ENCODE measurements around the gene SLC38A10.

SLC38A10 gene

GRCh38 chr17:81222906-81223761 lies 72.0 kb downstream of the SLC38A10 start, which contains the start of gene CEP131:
CEP131 (minus strand) TSS chr17:81222965; CDS start chr17:81220056, 2,909 bp downstream.
- peaks cover 3% of the 10 kb centered on the region for H3K9me3 ChIP-seq (ENCODE audit: control insufficient read depth, low read length)
- H3K36me3 ChIP-seq (ENCODE audit: control insufficient read depth, insufficient read depth, low read length, severe bottlenecking): no peaks in the 10 kb centered on the region
- peak within 1 kb of the TSS; percentile 79 for H3K9ac ChIP-seq (ENCODE audit: low read length)
- DNase-seq (ENCODE audit: low read depth): peak; percentile 100
- H3K4me1 ChIP-seq (ENCODE audit: control insufficient read depth, insufficient read depth, low read length): peaks cover 13% of the 10 kb centered on the region
- H3K4me3 ChIP-seq (ENCODE audit: low read length): peak within 1 kb of the TSS; percentile 82
- H3K27me3 ChIP-seq (replicated peaks; ENCODE audit: control insufficient read depth, insufficient read depth, low read length): no peaks in the 10 kb centered on the region

DNA sequence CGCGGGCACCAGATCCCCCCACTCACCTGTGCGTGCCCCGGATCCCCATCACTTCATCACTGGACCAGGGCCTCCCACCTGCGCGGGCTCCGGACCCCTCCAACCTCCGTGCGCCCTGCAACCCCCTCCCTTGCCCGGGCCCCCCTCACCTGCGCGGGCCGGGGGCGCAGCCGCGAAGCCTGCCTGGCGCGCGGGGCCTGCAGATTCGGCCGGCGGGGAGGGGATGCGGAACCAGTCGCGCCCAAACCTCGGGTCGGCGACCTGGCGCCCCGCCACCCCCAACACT lies 72.5 kb downstream of the SLC38A10 start:
- peaks cover 3% of the 10 kb centered on the region for H3K9me3 ChIP-seq (ENCODE audit: control insufficient read depth, low read length)
- no peaks in the 10 kb centered on the region for H3K36me3 ChIP-seq (ENCODE audit: control insufficient read depth, insufficient read depth, low read length, severe bottlenecking)
- H3K4me1 ChIP-seq (ENCODE audit: control insufficient read depth, insufficient read depth, low read length): peaks cover 13% of the 10 kb centered on the region
- DNase-seq (ENCODE audit: low read depth): no peak
- peak overlapping the region; percentile 82 for H3K4me3 ChIP-seq (ENCODE audit: low read length)
- H3K9ac ChIP-seq (ENCODE audit: low read length): peak overlapping the region; percentile 79
- no peaks in the 10 kb centered on the region for H3K27me3 ChIP-seq (replicated peaks; ENCODE audit: control insufficient read depth, insufficient read depth, low read length)

DNA sequence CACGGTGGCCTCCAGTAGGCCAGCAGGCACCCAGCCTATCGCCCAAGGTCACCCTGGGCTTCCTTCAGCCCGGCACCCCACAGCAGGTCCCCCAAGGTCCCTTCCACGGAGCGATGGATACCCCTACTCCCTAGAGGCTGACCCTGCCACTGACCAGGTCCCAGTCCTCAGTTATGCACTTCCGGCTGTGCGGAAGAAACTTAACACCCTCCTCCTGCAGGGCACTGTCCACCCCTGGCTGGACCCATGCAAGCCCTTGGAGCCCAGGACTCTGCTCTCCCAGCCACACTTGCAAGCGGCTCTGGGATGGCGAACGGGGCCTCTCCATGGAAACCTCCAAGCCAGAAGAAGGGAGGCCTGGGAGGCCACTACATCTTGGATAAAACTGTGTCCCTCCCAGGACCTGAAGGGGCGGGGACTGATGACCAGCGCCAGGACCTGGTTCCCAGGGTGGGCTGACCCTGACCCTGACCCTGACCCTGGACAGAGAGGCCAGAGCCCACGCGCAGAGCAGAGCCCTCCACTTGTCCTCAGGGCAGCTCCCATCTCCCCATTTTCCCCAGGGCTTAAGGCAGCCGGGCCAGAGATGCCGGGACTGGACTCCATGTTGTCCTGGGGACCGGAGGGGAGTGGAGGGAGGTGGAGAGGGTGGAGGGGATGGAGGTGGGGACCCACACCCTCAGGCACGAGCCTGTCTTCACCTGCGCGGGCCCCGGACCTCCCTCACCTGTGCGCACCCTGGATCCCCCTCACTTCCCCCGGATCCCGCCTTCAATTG lies 73.1 kb downstream of the SLC38A10 start:
- peaks cover 1% of the 10 kb centered on the region for H3K9me3 ChIP-seq (ENCODE audit: control insufficient read depth, low read length)
- peaks cover 13% of the 10 kb centered on the region for H3K4me1 ChIP-seq (ENCODE audit: control insufficient read depth, insufficient read depth, low read length)
- H3K9ac ChIP-seq (ENCODE audit: low read length): peak overlapping the region; percentile 79
- no peaks in the 10 kb centered on the region for H3K36me3 ChIP-seq (ENCODE audit: control insufficient read depth, insufficient read depth, low read length, severe bottlenecking)
- peak; percentile 17 for DNase-seq (ENCODE audit: low read depth)
- H3K27me3 ChIP-seq (replicated peaks; ENCODE audit: control insufficient read depth, insufficient read depth, low read length): no peaks in the 10 kb centered on the region
- peak overlapping the region; percentile 82 for H3K4me3 ChIP-seq (ENCODE audit: low read length)

DNA sequence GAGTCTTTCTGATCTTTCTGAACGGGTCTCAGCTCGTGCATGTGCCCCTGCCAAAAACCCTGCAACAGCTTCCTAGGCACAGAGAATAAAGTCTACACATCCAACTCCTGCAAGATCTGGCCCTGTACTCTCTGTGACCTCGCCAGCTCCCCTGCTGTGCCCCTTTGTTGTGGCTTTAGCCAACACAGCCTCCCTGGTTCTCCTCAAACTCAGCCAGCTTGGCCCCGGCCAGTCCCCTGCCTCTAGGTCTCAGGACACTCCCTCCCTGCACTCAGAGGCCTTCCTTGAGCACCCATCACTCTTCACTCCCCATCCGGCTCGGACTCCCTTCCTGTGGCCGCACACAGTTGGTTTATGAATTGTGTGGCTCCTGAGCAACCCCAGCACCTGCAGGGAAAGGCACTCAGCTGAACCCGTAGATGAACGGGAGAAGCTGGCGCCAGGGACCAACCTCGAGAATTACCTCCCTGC lies 73.7 kb downstream of the SLC38A10 start:
- no peak for DNase-seq (ENCODE audit: low read depth)
- no peaks in the 10 kb centered on the region for H3K36me3 ChIP-seq (ENCODE audit: control insufficient read depth, insufficient read depth, low read length, severe bottlenecking)
- no peaks in the 10 kb centered on the region for H3K9me3 ChIP-seq (ENCODE audit: control insufficient read depth, low read length)
- no peaks in the 10 kb centered on the region for H3K27me3 ChIP-seq (replicated peaks; ENCODE audit: control insufficient read depth, insufficient read depth, low read length)
- H3K9ac ChIP-seq (ENCODE audit: low read length): no peak overlapping the region
- peaks cover 13% of the 10 kb centered on the region for H3K4me1 ChIP-seq (ENCODE audit: control insufficient read depth, insufficient read depth, low read length)
- H3K4me3 ChIP-seq (ENCODE audit: low read length): peak overlapping the region; percentile 82

DNA sequence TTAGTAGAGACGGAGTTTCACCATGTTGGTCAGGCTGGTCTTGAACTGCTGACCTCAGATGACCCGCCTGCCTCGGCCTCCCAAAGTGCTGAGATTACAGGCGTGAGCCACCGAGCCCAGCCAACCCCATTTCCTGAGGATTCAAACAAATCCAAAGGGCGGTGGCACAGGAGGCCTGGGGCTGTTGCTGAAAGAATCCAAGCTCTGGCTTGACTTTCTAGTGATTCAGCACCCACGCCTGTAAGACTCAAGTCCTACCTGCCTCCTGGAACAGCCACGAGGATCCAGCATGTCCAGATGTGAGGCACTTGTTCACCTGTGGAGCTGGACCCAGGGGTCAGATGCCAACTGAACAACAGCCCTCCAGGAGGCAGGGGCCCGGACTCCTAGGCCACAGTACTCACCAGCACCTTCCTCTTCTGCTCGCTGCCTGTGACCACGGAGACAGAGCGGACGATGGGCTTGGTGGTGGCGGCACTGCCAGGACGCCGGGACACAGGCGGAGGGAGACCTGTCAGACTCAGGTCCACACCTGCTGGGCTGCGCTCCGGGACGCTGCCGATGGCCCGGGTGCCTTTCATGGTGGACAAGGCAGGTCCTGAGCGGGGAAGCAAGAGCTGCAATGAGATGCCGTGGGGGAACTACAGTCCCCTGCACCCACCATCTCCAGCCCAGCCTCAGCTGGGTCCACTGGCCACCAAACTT lies 75.5 kb downstream of the SLC38A10 start:
- H3K4me3 ChIP-seq (ENCODE audit: low read length): no peak overlapping the region
- no peaks in the 10 kb centered on the region for H3K27me3 ChIP-seq (replicated peaks; ENCODE audit: control insufficient read depth, insufficient read depth, low read length)
- DNase-seq (ENCODE audit: low read depth): no peak
- no peaks in the 10 kb centered on the region for H3K9me3 ChIP-seq (ENCODE audit: control insufficient read depth, low read length)
- no peaks in the 10 kb centered on the region for H3K36me3 ChIP-seq (ENCODE audit: control insufficient read depth, insufficient read depth, low read length, severe bottlenecking)
- no peak overlapping the region for H3K9ac ChIP-seq (ENCODE audit: low read length)
- H3K4me1 ChIP-seq (ENCODE audit: control insufficient read depth, insufficient read depth, low read length): peaks cover 13% of the 10 kb centered on the region

DNA sequence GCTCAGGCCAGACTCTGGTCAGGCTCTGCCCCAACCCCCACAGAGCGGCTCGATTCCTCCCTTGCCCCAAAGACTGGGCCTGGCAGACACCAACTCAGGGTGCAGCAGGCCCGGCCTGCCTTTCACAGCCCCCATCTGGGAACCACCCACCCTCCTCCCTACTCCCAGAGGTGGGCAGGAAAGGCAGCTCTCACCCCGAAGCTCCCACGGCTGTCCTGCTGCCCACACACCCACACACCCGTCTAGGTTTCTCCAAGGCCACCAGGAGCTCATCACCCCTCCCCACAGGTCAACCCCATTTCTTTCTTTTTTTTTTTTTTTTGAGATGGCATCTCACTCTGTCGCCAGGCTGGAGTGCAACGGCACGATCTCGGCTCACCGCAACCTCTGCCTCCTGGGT lies 76.1 kb downstream of the SLC38A10 start:
- no peaks in the 10 kb centered on the region for H3K27me3 ChIP-seq (replicated peaks; ENCODE audit: control insufficient read depth, insufficient read depth, low read length)
- no peak for DNase-seq (ENCODE audit: low read depth)
- no peaks in the 10 kb centered on the region for H3K36me3 ChIP-seq (ENCODE audit: control insufficient read depth, insufficient read depth, low read length, severe bottlenecking)
- H3K9ac ChIP-seq (ENCODE audit: low read length): no peak overlapping the region
- H3K4me1 ChIP-seq (ENCODE audit: control insufficient read depth, insufficient read depth, low read length): peaks cover 13% of the 10 kb centered on the region
- no peaks in the 10 kb centered on the region for H3K9me3 ChIP-seq (ENCODE audit: control insufficient read depth, low read length)
- H3K4me3 ChIP-seq (ENCODE audit: low read length): no peak overlapping the region

- no peak for DNase-seq (ENCODE audit: low read depth)
- no peaks in the 10 kb centered on the region for H3K27me3 ChIP-seq (replicated peaks; ENCODE audit: control insufficient read depth, insufficient read depth, low read length)
- H3K4me1 ChIP-seq (ENCODE audit: control insufficient read depth, insufficient read depth, low read length): peaks cover 9% of the 10 kb centered on the region
- no peak overlapping the region for H3K9ac ChIP-seq (ENCODE audit: low read length)
- H3K9me3 ChIP-seq (ENCODE audit: control insufficient read depth, low read length): no peaks in the 10 kb centered on the region
- H3K36me3 ChIP-seq (ENCODE audit: control insufficient read depth, insufficient read depth, low read length, severe bottlenecking): no peaks in the 10 kb centered on the region
- H3K4me3 ChIP-seq (ENCODE audit: low read length): no peak overlapping the region
These were observed 76.6 kb downstream of the SLC38A10 start for GRCh38 chr17:81218459-81218858.

- no peak for DNase-seq (ENCODE audit: low read depth)
- Histone ChIP-seq H3K4me3 (ENCODE audit: low read length) (no peak overlapping the region), H3K27me3 (replicated peaks; ENCODE audit: control insufficient read depth, insufficient read depth, low read length) (no peaks in the 10 kb centered on the region), H3K9ac (ENCODE audit: low read length) (no peak overlapping the region), H3K9me3 (ENCODE audit: control insufficient read depth, low read length) (no peaks in the 10 kb centered on the region), H3K4me1 (ENCODE audit: control insufficient read depth, insufficient read depth, low read length) (peaks cover 6% of the 10 kb centered on the region), H3K36me3 (ENCODE audit: control insufficient read depth, insufficient read depth, low read length, severe bottlenecking) (no peaks in the 10 kb centered on the region)
These were observed 77.6 kb downstream of the SLC38A10 start for GRCh38 chr17:81217491-81217890.

DNA sequence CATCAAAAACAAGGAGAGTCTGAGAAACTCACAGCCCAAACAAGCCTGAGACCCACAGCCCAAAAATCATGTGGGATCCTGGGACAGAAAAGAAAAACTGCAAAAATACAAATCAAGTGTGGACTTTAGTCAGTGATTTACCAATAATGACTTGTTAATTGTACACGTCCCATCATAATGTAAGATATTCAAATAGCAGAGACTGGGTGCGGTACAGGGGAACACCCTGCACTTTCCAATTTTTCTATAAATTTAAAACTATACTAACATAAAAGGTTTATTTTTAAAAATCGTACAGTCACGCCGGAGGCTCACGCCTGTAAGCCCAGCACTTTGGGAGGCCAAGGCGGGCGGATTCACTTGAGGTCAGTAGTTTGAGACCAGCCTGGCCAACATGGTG lies 81.1 kb downstream of the SLC38A10 start:
- no peak overlapping the region for H3K4me3 ChIP-seq (ENCODE audit: low read length)
- H3K9me3 ChIP-seq (ENCODE audit: control insufficient read depth, low read length): no peaks in the 10 kb centered on the region
- H3K36me3 ChIP-seq (ENCODE audit: control insufficient read depth, insufficient read depth, low read length, severe bottlenecking): no peaks in the 10 kb centered on the region
- H3K27me3 ChIP-seq (replicated peaks; ENCODE audit: control insufficient read depth, insufficient read depth, low read length): no peaks in the 10 kb centered on the region
- H3K4me1 ChIP-seq (ENCODE audit: control insufficient read depth, insufficient read depth, low read length): peaks cover 2% of the 10 kb centered on the region
- no peak overlapping the region for H3K9ac ChIP-seq (ENCODE audit: low read length)
- no peak for DNase-seq (ENCODE audit: low read depth)

DNA sequence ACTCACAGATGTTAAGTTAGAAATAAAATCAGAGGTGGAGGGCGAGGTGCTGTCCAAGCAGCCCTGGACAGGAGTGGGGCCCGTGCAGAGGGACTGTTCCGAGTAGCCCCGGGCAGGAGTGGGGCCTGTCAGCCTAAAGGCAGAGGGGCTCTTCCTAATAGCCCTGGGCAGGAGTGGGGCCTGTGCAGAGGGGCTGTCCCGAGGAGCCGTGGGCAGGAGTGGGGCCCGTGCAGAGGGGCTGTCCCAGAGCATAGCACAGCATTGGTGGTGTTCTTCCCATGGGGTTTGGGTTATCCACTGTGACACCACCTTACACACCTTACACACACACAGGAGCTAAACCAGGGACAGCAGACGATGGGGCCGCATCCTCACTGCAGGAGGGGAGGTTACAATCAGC lies 82.7 kb downstream of the SLC38A10 start:
- Histone ChIP-seq H3K36me3 (ENCODE audit: control insufficient read depth, insufficient read depth, low read length, severe bottlenecking) (no peaks in the 10 kb centered on the region), H3K4me3 (ENCODE audit: low read length) (no peak overlapping the region), H3K27me3 (replicated peaks; ENCODE audit: control insufficient read depth, insufficient read depth, low read length) (no peaks in the 10 kb centered on the region), H3K4me1 (ENCODE audit: control insufficient read depth, insufficient read depth, low read length) (peaks cover 2% of the 10 kb centered on the region), H3K9me3 (ENCODE audit: control insufficient read depth, low read length) (no peaks in the 10 kb centered on the region), H3K9ac (ENCODE audit: low read length) (no peak overlapping the region)
- no peak for DNase-seq (ENCODE audit: low read depth)

DNA sequence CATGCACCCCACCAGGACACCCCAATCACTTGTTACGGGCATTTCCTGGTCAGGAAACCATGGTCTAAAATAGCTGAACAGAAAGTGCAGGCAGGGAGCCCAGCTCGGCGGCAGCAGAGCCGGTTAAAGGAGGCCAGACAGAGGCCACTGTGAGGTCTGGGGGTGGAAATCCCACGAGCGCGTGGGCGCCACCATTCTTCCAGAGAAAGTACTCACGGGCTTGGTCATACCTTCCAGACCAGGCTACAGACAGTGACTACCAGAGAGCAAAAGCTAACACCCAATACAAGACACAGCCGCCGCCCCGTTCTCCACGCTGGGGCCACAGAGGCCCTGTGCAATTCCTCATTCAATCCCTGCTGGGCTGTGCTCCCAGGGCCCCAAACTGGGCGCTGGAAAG lies 84.2 kb downstream of the SLC38A10 start:
- Histone ChIP-seq H3K4me1 (ENCODE audit: control insufficient read depth, insufficient read depth, low read length) (peaks cover 2% of the 10 kb centered on the region), H3K9ac (ENCODE audit: low read length) (no peak overlapping the region), H3K36me3 (ENCODE audit: control insufficient read depth, insufficient read depth, low read length, severe bottlenecking) (no peaks in the 10 kb centered on the region), H3K4me3 (ENCODE audit: low read length) (no peak overlapping the region), H3K9me3 (ENCODE audit: control insufficient read depth, low read length) (no peaks in the 10 kb centered on the region), H3K27me3 (replicated peaks; ENCODE audit: control insufficient read depth, insufficient read depth, low read length) (no peaks in the 10 kb centered on the region)
- no peak for DNase-seq (ENCODE audit: low read depth)
